ENCODE data around the gene PLOD3. TPM values are rescaled to one million over a fixed set of nuclear protein-coding genes. Genes with fewer than 3 reads are reported as not detected.
A peak's percentile ranks its signal among the peaks of the same experiment; 100 is the strongest.

PLOD3 gene
- total and polyA plus RNA-seq, 2 experiments from 2014 or later: 52.7 to 73.1 TPM

DNA sequence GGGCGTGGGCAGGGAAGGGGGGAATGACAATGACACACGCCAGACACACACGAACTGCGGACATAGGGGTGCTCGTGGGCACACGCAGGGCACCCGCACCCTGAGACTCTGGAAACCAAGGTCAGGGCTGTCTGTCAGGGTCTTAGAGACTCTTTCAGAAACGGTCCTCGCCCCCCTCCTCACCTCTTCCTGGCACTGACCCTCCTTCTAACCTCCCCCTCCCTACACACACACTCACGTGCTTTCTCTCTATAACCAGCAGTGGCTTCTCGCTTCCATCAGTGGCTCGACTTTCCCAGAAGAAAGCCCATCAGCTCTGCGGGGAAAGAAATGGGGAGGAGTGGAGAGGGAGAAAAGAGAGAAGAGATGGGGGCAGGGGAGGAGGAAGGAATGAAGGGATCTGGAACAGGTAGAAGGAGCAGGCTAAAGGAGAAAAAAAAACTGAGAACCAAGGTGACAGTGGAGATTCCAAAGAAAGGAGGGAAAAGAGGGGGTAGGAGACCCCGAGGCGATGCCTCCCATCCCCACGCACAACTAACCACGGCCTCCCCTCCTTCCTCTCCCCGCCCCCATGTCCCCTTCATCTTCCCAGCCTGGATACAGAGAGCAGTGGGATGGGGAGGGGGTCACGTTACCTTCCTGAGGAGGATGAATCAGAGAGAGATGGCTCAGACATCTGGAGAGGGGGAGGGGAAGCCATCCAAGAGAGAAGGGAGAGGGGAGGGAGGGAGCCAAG is 50.3 kb downstream of the PLOD3 start:
- no peak for DNase-seq (ENCODE audit: low read depth in 1 of 2, low spot score in 1 of 2)
- Histone ChIP-seq H3K4me3 (no peak overlapping the region), H3K9me3 (ENCODE audit: low read depth) (no peaks in the 10 kb centered on the region), H3K27ac (no peak overlapping the region), H3K4me1 (ENCODE audit: low read depth) (peaks cover 17% of the 10 kb centered on the region), H3K36me3 (no peaks in the 10 kb centered on the region), H3K27me3 (peaks cover 100% of the 10 kb centered on the region)
- TF ChIP-seq, protein P1, sequence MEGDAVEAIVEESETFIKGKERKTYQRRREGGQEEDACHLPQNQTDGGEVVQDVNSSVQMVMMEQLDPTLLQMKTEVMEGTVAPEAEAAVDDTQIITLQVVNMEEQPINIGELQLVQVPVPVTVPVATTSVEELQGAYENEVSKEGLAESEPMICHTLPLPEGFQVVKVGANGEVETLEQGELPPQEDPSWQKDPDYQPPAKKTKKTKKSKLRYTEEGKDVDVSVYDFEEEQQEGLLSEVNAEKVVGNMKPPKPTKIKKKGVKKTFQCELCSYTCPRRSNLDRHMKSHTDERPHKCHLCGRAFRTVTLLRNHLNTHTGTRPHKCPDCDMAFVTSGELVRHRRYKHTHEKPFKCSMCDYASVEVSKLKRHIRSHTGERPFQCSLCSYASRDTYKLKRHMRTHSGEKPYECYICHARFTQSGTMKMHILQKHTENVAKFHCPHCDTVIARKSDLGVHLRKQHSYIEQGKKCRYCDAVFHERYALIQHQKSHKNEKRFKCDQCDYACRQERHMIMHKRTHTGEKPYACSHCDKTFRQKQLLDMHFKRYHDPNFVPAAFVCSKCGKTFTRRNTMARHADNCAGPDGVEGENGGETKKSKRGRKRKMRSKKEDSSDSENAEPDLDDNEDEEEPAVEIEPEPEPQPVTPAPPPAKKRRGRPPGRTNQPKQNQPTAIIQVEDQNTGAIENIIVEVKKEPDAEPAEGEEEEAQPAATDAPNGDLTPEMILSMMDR (IDR thresholded peaks at IDR 0.05; ENCODE audit: low read depth, low read length): no peak

DNA sequence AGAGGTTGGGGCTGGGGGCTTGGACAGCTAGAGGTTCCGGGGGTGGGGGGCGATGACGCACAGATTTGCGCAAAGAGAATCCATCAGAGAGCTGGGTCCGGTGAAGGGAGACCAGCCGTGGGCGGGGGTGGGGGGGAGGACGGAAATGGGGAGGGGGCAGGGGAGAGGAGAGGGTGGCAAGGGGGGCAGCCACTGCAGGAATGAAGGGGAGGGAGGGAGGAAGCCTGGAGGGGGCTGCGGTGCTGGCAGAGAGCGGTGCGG is 50.8 kb downstream of the PLOD3 start:
- H3K27me3 ChIP-seq: peaks cover 100% of the 10 kb centered on the region
- H3K4me1 ChIP-seq (ENCODE audit: low read depth): peaks cover 17% of the 10 kb centered on the region
- no peaks in the 10 kb centered on the region for H3K36me3 ChIP-seq
- no peaks in the 10 kb centered on the region for H3K9me3 ChIP-seq (ENCODE audit: low read depth)
- no peak overlapping the region for H3K27ac ChIP-seq
- TF ChIP-seq, protein P1 (IDR thresholded peaks at IDR 0.05; ENCODE audit: low read depth, low read length): no peak
- H3K4me3 ChIP-seq: no peak overlapping the region
- no peak for DNase-seq (ENCODE audit: low read depth in 1 of 2, low spot score in 1 of 2)

DNA sequence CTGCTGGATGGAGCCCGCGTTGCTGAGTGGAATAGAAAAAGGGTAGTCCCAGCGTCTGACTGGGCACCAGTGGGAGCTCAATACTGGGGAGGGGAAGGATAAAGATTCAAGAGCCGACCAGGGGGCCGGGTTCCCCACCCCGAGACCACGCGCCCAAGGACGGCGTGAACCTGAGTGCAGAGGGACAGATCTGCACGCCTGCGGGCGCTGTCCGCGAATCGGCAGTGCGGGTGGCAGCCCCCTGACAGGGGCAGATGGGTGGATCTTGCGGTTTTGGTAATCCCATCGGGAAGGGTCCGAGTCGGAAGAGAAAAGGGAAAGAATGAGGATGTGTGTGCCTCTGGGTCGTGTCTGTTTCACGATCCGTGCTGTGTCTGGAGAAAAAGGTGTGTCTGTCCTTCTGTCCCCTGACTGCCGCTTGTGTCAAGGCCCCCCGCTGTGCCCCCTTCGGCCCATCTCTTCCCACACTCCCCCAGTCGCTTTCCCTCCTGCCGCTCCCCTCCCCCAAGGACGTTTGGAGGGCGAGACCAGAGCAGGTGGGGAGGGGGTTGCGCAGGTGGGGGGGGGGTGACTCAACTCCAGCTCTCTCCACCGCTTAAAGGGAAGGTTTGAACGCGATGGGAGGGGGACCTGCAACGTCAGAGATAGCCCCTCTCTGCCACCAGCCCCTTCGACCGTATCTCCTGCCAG is 51.3 kb downstream of the PLOD3 start:
- Histone ChIP-seq H3K4me1 (ENCODE audit: low read depth) (peaks cover 17% of the 10 kb centered on the region), H3K27me3 (peaks cover 100% of the 10 kb centered on the region)

DNA sequence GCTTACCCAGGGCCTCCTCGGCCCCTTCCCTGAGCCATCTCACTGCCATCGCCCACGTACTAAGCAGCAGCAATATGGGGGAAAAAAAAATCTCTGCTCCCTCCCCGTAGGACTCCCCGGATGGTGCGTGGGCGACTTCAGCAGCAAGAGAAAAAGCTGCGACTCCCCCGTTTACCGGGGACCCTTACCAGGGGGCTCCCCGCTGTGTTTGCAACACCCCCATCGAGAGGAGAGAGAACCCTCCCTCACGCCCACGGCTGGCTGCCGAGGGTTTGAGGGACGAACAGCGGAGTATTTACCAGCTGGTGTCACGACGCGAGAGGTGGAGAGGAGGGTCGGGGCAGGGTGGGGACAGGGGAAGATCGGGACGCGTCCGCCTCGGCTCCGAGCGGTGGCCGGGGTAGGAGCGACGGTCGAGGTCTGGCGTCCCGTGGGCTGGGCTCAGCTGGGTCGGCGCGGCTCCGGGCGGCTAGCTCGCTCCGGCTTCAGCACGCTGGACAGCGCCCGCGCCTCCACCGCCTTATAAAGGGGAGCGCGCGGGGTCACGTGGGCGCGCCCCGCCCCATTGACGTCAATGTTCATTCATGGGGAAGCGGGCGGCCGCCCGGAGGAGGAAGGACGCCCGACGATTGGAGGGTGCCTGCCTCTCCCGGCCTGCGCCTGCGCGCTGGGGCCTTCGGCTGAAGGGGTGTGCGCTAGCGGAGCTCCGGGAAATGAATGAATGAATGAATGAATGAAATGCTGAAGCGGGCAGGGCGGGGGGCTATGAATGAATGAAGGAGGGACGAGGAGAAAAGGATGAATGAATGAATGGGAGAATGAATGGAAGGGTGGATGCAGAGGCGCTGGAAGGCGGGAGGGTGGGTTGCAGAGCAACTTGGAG is 52.1 kb downstream of the PLOD3 start, which contains the start of gene VGF:
Gene VGF, minus strand, starts transcription at position 495 of the 883 bp plus-strand sequence. CDS start 726 bp downstream, outside the sequence.
- TF ChIP-seq, protein P1 (IDR thresholded peaks at IDR 0.05; ENCODE audit: low read depth, low read length): no peak
- Histone ChIP-seq H3K4me1 (ENCODE audit: low read depth) (peaks cover 17% of the 10 kb centered on the region), H3K36me3 (no peaks in the 10 kb centered on the region), H3K27me3 (peaks cover 100% of the 10 kb centered on the region), H3K4me3 (peak within 1 kb of the TSS; percentile 12), H3K27ac (no peak within 1 kb of the TSS), H3K9me3 (ENCODE audit: low read depth) (no peaks in the 10 kb centered on the region)
- peak; percentile 94 to 96 for DNase-seq (ENCODE audit: low read depth in 1 of 2, low spot score in 1 of 2)

More for the DNA sequence above, 51.3 kb downstream of the PLOD3 start:
- H3K27ac ChIP-seq: no peak overlapping the region
- no peaks in the 10 kb centered on the region for H3K36me3 ChIP-seq
- TF ChIP-seq, protein P1 (IDR thresholded peaks at IDR 0.05; ENCODE audit: low read depth, low read length): no peak
- DNase-seq (ENCODE audit: low read depth in 1 of 2, low spot score in 1 of 2): no peak
- H3K4me3 ChIP-seq: peak overlapping the region; percentile 12
- H3K9me3 ChIP-seq (ENCODE audit: low read depth): no peaks in the 10 kb centered on the region

DNA sequence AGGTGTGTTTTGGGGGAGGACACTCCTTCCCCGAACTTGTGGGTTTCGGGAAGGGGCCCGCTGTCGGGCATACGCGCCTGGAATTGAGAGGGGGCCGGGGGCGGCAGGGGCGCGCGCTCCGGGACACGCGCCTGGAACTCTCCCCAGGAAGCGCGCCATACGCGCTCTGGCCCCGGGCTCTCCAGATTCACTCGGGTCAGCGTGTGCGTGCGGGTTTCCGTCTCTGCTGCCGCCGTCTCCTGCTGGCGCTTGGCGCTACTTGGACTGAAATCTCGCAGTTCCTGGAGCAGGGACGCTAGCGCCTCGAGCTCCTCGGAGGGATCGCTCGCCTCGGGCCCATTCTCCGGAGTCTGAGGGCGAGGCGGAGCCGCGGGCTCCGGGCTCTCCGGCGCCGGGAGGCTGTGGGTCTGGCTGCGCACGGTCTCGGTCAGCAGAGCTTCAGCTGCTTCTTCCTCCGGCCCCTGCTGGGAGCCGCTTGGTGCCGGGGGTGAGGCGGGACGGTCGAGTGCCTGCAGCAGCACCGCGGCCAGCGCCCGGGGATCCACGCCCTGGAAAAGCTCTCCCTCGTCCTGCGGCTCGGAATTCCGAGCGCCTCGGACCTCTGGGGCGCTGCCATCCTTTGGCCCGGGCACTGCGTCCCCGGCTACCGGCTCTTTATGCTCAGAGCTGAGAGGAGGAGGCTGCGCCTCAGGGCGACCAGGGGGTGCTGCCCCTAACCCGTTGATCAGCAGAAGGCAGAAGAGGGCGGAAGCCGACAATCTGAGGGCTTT is 53.1 kb downstream of the PLOD3 start:
- peaks cover 93% of the 10 kb centered on the region for H3K27me3 ChIP-seq
- peak; percentile 72 to 87 for DNase-seq (ENCODE audit: low read depth in 1 of 2, low spot score in 1 of 2)
- H3K4me1 ChIP-seq (ENCODE audit: low read depth): peaks cover 17% of the 10 kb centered on the region
- no peaks in the 10 kb centered on the region for H3K9me3 ChIP-seq (ENCODE audit: low read depth)
- peak overlapping the region; percentile 7 for H3K4me3 ChIP-seq
- H3K27ac ChIP-seq: no peak overlapping the region
- TF ChIP-seq, protein P1 (IDR thresholded peaks at IDR 0.05; ENCODE audit: low read depth, low read length): no peak
- no peaks in the 10 kb centered on the region for H3K36me3 ChIP-seq

All from cardiac muscle cell (in vitro differentiated cells and primary cell).